ENCODE results near the gene CHGA.

Gene CHGA

DNA sequence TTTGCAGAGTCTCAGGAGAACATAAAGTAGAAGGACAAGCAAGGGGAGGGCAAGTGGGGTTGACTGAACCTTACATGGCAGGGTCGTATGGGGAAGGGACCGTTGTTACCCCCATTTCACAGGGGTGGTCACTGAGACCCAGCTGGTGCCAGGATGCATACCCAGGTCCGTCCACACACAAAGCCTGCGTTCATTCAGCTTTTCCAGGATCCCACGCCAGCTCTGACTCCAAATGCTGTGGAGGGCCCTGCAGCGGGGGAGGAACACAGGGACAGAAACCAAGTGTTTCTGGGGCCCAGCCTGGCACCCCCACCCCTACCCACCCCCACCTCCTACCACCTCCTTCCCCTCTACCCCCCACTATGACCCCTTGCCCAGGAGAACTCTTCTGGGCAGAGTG, 16.5 kb upstream of the CHGA start:
- DNase-seq = no peak

DNA sequence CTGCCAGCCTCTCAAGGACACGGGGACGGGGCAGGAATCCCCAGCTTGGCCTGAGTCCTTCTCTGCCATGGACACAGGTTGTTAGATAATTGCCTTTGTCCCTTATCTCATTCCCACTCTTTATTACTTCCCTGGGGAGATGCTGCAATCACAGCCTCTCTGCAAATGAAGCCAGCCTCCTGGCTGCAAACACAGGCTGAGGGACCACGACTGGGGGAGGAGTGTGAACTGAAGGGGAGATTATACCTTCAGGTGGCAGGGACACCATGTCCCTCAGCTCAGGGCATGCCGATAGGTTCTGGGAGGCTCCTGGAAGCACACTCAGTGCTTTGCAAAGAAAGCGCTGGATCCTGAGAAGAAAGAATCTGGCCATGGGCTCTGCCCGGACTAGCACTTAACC, 16.1 kb upstream of the CHGA start:
- DNase-seq = no peak

DNA sequence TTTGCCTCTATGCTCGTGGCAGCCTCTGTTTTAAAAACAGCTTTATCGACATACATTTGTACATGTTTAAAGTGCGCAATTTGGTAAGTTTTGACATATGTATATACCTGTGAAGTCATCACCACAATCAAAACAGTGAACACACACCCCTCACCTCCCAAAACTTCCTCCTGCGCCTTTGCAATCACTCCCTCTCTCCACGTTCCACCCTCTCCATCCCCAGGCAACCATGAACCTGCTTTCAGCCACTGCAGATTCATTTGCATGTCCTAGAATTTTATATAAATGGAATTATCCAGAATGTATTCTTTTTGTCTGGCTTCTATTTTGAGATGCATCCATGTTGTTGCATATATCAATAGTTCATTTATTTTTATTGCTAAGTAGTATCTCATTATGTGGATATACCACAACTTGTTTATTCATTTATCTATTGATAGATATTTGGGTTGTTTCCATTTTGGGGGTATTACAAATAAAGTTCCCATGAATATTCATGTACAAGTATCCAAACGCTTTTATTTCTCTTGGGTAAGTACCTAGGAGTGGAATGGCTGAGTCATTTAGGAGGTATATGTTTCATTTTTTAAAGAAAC, 15.5 kb upstream of the CHGA start:
- DNase-seq = no peak

DNA sequence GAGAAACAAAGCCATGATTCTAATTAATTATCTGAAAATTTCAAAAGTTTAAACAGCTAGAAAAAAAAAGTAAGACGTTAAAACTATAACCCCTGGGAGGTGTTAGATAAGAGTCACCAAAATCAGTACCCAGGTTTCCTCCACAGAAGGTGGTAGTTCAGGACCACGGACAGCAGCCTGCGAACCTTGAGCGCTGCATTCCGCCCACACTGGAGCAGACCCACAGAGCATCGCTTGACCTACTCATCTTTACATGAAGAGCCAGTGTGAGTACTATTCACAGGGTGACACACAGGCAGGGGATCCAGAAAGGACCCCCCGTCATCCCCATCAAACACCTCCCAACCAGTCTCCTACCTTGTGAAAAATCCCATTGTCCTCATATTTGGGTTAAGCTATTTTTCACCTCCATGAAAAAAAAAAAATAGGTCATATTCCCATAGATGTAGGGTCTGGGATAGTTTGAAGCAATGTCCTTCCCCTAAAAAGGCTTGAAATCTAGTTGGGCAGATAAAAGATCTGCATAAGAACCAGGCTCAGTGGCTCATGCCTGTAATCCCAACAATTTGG, 8.8 kb upstream of the CHGA start:
- no peak for DNase-seq

DNA sequence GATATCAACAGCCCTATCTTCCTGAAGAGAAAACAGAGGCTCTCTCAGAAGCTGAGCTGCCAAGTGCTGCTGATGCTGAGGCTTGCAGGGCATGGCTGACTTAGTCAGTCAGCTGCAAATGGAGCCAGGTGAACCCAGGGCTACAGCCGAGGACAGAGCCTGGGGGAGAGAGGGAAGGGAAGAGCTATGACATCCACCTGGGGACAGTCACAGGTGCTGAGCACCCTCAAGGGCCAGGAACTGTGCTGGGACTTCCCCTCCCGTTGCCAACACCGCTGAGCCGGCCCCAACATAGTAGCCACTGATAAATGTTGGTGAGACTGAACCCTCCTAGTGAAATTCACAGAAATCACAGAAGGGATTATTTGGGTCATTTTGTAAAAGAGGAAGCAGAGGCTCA, 6.7 kb upstream of the CHGA start:
- DNase-seq = no peak

DNA sequence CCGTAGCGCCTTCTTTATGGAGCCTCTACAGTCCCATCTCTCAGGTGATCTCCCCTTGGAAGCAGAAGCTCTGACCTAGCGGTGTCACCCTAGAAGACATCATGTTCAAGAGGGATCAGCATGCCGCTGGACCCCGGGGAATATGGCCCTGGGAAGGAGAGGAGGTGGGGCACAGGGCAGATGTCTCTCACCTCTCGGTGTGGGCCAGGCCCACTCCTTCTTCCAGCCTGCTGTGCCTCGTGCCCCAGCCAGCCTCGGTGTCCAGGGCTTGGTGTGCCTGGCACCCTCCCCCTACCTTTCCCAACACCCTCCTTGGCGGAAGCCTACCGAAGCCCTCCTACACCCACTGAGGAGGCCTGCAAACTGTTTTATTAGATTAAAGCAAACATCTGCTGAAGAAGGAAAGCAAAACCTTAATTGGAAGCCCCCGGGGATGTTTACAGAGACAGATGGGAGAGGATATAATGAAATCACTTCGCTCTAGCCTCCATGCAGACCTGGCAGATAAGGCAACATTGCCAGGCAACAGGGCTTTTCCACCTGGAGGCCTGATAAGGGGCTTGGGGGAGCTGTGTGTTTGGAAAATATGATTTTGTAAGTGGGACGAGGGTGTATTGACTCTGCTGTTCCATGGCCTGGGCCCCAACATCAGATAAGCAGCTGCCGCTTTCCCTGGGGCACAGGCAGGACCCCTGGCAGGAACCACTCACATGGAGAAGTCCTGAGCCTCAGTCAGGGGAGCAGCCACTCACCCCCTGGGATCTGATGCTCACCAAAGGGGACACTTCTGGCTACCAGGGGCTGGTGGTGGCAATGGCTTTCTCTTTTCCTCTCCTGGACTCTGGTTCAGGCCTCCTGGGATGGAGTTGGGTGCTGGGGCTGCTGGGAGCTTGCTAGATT, 5.7 kb upstream of the CHGA start:
- no peak for DNase-seq

DNA sequence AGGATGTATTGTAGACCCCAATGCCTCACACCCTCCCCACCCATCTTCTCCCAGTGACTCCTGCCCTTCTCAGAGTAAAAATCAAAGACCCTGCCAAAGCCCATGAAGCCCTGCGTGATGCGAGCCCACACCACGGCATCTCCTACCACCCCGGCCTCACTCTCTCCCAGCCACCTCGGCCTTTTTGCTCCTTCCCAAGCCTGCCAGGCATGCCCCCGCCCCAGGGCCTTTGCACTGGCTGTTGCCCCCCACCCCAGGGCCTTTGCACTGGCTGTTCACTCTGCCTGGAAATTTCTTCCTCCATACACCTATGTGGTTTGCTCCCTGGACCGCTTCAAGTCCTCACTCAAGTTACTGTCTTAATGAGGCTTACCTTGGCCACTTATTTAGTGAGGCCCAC, 5.0 kb upstream of the CHGA start:
- no peak for DNase-seq

DNA sequence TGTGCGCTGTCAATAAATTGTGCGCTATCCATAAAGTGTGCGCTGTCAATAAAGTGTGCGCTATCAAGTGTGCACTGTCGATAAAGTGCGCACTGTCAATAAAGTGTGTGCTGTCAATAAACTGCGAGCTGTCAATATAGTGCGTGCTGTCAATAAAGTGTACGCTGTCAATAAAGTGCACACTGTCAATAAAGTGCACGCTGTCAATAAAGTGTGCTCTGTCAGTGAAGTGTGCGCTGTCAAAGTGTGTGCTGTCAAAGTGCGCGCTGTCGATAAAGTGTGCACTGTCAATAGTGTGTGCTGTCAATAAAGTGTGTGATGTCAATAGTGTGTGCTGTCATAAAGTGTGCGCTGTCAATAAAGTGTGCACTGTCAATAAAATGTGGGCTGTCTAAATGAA, 2.9 kb upstream of the CHGA start:
- no peak for DNase-seq

DNA sequence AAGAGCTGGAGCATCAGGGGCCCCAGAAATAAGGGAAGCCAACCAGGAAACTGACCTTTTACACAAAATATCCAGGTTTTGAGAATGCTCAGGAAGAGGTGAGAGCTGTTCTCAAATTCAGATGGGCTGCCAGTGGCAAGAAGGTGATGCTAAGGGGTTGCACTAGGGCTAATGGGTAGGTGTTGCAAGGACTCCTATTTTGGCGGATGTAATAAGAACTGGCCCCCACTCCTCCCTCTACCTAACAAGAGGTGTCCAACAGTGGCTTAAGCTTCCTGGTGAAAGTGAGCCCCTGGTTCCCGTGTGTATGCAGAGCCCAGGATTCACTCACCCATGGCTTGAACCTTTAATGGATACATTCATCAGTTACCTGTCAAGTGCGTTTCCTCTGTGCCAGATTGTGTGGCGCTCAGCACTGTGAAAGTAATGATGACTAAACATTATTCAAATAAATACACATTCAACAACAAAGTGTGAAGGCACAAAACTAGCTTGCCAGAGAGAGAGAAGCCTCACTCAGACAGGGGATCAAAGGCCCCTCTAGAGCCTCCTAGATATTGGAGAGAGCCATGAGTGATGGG, 705 bp upstream of the CHGA start:
- no peak for DNase-seq

DNA sequence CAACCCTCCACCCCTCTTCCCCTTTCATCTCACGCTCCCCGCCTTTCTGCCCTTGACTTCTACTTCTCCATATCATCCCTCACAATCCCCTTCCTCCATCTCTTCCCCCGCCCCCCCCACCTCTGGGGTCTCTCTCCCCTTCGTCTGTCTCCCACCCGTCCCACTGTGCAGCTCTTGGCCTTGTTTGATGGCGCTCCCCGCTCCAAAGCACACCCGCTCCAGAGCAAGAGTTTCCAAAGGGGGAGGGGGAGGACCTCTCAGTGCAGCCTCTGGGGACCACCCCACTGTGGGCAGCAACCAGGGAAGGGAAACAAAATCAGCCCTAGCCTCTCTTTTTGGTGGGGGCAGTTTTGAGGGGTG, 774 bp downstream of the CHGA start:
- no peak for DNase-seq

DNA sequence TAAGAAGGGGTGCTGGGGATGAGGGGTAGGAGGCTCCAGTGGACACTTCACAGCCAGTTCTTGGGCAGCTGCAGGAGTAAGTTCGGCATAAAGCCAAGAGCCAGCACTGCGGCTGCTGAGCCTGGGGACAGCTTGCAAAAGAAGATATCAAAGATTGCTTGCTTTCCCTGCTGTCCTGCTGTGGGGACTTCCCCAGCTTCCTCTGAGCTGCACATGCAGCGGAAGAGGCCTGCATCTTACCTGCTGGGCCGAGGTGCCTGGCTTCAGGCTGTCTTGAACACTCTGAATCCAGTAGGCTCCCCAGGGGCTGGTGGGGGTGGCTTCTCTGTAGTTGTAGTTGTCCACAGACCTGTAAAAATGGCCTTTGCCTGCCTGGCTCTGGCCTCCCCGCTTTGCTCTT, 1.3 kb downstream of the CHGA start:
- DNase-seq = no peak

DNA sequence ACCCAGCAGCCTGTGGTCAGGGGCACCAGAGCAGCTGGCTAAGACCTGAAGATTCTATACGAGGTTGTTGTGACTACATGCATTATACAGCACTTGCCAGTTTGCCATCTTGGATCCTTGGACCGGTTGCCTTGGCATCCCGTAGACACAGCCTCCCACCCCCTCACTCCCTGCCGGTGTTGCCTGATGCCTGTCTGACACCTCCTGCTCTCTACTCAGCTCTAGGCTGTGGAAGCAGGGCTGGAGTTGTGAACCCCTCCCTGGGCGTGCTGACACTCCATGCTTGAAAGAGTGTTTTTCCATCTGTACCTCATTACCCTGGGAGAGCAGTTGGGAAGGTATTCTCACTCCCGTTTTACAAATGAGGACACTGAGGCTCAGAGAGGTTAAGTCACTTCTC, 2.5 kb downstream of the CHGA start:
- DNase-seq = no peak

DNA sequence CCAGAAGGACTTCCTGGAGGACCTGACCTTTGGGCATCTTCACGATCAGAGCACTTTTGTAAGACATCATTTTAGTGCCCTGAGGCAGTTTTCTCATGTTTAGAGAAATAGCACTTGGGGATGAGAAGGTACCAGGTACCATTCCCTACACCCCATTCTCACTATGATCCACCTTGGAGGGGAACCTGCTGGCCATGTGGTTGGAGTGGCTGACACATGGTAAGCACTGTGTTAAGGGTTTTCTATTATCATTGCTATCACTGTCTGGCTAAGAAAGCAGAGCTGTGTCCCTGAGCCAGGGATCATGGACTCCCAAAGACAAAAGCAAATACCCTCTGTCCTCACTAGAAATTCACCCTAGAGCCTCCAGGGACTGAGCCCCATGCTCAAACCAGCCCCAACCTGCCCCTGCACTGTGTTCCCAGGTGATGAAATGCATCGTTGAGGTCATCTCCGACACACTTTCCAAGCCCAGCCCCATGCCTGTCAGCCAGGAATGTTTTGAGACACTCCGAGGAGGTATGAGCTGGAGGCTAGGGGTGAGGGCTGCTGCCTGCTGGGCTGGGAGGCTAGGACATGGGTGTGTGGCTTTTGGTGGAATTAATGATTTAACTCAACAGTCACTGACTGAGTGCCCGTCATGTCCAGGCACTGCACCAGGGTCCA, 3.4 kb downstream of the CHGA start:
- DNase-seq = no peak

DNA sequence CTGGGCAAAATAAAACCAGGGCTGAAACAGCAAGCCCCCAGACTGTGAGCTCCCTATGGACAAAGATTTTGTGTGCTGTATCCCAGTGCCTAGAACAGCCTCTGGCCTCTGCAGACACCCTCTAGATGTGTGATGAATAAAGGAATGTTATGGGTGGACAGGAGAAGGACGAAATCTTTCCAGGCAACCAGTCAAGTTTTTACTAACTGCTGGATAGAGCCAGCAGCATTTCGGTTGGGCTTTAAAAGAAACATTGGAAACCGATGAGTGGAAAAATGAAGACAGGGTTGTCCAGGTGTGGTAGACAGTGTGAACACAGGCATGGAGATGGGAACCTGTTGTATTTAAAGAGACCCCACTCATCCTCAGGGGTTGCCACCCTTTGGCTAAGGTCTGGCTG, 4.0 kb downstream of the CHGA start:
- DNase-seq = no peak

DNA sequence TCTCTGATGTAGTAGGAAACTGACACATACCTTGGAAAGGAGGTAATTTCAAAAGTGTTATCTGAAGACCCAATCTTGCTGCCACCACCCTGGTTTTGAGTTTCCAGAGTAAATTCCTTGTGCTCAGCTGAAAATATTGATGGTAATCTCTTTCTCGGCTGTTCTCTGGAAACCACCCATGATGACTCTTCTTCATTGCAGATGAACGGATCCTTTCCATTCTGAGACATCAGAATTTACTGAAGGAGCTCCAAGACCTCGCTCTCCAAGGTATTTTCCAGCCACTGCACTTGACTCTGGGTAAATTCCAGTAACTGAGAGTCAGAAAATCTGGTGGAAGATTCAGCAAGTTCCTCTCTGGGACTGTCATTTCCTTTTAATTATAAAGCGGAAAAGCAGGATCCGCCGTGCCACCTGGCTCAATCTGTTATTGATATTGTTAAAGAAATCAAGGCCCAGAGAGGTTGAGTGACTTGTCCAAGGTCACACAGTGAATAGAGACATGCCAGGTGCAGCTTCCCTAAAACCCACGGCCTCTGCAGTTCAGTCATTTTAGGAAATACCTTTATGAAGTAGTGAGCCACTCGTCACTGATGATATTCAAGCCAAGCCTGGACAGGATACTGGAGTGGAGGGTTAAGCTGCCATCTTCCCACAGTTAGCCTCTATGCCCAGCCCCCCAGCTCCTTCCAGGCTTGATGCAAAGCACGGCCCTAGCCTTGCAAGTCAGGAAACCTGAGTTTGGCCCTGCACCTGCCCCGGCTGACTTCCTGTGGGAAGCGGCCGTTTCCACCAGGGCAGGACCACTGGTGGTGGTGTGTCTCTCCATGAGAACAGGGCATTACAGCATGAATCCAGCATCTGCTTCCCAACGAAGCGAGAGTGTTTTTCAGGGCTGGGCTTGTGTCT, 4.7 kb downstream of the CHGA start:
- DNase-seq = no peak

DNA sequence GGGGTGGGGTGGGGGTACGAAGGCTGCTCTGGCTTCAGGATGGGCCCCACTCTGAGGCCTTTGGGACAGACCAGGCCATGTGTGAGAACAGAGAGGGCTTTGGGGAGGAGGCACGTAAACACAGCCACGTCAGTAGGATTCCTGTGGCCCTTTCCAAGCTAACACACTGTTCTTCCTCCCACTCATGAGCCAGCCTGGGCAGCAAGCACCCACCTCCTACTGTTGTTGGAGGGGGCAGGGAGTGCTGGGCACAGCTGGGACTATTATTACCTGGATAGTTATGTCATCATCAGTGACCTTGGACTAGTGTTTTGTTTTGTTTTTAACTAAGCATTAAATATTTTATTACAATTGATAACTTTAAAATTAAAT, 5.3 kb downstream of the CHGA start:
- DNase-seq = no peak

DNA sequence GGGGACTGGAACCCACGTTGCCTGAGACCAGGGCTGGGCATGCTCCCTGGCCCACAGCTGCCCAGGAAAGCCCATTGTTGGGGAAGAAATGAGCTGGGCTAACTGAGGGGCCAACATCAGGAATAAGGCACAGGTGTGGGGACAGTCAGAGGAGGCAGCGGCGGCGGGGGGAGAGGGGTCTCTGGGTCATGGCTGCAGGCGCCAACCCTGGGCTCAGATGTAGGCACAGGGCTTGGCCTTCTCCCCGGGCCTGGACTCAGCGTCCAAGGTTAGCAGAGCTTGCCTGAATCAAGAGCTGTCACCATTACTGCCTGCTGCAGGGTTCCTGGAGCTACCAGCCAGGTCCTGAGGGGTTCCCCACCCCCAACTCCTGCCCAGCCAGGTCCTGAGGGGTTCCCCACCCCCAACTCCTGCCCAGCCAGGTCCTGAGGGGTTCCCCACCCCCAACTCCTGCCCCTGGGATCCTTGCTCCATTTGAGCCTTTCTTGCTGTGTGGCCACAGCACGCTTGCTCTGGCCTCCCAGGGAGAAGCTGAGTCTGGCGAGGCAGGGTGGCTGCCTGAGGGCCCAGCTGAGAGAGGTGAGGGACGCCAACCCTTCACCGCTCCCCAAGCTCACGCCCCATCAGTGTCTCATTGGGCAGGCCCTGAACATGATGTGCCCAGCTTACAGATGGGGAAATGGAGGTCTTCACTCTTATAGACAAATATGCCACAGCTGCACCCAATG, 6.2 kb downstream of the CHGA start:
- DNase-seq = no peak

DNA sequence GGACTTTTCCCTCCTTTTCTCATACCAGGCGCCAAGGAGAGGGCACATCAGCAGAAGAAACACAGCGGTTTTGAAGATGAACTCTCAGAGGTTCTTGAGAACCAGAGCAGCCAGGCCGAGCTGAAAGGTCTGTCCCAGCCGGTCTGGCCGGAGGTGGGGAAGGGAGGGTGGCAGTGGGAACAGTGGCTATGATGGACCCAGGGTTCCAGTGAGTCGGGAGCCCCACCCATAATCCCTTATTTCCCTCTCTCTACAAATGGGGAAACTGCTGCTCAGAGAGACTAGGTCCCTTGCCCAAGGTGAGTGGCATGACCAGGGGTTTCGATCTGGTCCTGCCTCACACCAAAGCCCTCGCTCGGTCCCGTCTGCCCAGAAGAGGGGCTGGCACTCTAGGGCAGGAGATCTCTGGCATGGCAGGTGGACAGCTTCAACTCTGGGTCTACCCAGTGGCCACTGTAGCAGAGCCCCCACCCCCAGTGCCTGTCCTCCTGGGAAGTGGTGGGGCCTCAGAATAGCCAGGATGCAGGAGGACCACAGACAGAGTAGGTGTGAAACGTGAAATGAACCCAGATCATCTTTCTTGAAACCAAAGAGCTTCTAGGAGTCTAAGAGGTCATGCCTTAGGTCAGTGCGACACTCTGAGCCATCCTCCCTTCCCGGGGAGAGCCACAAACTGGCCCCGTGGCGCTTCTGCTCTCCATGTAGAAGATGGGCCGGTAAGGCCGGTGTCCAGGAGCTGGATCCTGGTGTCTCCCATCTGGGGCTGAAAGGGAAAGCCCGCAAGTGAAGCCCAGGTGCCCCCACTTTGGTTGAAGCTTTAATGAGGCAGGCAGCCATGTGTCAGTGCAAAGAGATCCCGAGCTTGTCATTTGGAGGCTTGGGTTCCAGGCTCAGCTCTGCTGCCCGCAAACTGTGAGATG, 7.0 kb downstream of the CHGA start:
- no peak for DNase-seq

DNA sequence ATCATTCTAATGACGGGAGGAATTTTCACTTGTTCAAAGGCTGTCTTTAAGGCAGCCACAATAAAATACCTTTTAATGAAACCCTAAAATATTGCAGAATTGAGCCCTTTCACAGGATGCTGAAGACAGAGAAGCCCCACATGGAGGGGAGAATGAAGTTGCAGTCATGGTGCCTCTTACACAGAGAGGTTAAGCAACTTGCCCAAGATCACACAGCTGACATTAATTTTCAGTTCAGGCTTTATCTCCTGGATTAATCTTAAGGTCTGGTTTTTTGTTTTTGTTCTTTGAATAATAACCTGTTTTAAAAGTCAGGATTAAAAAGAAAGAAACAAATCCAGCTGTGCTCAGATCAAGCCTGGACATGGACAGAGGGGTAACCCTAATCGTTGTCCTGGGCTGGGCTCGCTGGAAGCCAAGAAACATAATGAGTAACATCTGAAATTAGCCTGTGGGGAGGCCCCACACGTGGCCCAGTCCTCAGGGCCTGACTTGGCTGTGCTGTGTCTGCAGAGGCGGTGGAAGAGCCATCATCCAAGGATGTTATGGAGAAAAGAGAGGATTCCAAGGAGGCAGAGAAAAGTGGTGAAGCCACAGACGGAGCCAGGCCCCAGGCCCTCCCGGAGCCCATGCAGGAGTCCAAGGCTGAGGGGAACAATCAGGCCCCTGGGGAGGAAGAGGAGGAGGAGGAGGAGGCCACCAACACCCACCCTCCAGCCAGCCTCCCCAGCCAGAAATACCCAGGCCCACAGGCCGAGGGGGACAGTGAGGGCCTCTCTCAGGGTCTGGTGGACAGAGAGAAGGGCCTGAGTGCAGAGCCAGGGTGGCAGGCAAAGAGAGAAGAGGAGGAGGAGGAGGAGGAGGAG, 8.0 kb downstream of the CHGA start:
- DNase-seq = no peak

Data from CD4-positive, alpha-beta T cell treated with Interferon gamma for 1 hour (primary cell).